ENCODE measurements around the gene NFIX.

Gene NFIX

GRCh38 chr19:13039211-13039789, 44.0 kb downstream of the NFIX start:
- no peak for DNase-seq

- DNase-seq: no peak
These were observed 45.1 kb downstream of the NFIX start for GRCh38 chr19:13040232-13040947.

- no peak for DNase-seq
These were observed 45.6 kb downstream of the NFIX start for GRCh38 chr19:13040948-13041292.

DNA sequence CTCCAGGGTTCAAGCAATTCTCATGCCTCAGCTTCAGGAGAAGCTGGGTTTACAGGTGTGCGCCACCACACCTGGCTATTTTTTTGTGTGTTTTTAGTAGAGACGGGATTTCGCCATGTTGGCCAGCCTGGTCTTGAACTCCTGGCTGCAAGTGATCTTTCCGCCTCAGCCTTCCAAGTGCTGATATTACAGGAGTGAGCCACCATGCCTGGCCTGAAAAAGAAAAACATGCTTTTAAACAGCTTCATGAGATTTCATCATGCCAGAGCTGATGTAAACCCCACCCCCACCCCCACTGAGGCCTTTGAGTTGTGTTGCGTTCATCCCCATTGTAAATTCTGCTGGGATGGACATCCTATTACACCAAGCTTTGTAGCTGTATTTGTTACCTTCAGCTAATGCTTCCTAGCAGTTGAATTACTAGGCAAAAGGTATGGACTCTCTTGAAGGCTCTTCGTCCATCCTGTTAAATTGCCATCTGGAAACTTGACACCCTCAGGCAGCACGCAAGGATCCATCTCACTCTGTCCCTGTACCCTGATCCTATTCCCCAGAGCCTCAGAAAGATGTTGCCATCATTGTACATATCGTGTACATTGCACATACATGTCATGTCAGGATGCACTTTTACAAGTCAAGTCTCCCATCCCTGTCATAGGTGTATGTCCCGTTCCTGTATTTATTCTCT, 47.3 kb downstream of the NFIX start:
- no peak for DNase-seq

- DNase-seq: no peak
These were observed 48.0 kb downstream of the NFIX start for GRCh38 chr19:13043285-13043684.

DNA sequence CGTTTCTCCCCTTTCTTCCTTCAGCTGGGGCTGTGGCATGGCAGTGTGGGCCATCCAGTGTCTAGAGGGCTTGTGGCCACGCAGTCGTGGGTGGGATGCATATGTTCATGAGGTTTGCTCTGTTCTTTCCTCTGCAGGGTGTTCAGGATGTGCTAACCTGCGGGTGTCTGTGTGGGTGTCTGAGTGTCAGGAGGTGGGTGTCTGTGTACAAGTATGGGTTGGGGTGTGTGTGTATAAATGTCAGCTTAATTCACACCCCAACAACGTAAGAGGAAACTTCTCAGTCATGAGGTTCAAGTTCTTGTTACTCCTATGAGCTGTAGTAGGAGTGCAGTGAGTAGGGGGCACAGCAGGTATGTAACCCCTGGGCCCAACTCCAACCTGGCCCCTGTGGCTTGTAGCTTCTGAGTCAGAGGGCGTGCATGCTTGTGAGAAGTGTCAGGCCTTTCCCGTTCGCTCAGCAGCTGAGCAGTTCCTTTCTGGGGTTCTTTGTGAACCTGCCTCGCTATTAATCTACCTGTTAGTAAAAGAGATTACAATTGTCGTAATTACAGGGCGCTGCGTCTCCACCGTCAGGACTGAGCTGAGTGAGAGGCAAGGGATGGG, 49.1 kb downstream of the NFIX start:
- DNase-seq: no peak

DNA sequence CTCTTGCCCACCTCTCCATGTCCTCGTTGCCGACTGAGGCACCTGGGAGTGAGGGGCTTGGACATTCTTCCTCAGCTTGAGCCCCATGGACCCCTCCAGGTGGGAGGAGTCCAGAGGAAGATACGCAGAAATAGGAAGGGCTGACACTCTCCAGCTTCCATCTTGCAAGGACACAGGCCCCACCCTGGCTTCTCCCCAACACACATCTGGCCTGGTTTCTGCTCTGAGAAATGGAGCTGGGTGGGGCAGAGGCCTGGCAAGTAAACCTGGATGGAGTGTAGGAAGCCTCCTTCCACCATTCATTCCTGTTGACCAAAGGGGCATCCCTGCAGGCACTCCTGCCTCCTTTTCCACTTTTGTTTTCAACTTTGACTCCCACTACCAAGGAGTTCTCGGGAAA, 50.5 kb downstream of the NFIX start:
- DNase-seq: no peak

DNA sequence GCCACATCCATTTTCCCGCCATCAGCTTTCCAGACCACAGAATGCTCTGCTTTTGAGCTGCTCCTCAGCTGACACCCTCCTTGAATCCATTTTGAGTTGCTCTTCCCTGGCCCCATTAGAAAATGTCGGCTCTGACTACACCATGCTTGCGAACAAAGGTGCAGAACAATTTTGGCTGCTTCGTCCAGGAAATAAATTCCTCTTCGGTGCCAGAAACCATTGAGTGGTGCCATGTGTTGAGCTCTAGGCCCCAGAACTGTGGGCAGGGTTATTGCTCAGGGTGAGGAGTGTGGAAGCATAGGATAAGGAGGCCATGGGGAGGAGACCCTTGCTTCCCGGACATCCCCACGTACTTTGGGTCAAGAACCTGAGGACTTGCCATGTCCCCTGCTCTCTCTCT, 52.1 kb downstream of the NFIX start:
- no peak for DNase-seq

DNA sequence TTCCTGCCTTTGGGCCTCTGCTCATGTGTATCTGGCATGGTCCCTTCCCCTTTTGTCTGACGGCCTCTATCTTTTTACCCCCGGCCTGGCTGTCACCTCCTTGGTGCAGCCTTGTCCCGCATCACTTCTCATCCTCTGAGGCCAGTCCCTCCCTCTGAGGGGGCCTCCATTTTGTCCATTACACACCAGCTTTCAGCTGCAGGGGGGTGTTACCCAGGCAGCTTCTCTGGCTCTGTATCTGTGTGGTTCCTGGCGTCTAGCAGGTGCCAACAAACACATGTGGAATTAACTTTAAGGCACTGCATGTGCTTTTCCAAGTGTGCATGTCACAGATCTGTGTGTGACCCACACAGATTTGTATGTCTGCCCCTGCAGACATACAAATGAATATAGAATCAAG, 55.0 kb downstream of the NFIX start:
- DNase-seq: no peak

DNA sequence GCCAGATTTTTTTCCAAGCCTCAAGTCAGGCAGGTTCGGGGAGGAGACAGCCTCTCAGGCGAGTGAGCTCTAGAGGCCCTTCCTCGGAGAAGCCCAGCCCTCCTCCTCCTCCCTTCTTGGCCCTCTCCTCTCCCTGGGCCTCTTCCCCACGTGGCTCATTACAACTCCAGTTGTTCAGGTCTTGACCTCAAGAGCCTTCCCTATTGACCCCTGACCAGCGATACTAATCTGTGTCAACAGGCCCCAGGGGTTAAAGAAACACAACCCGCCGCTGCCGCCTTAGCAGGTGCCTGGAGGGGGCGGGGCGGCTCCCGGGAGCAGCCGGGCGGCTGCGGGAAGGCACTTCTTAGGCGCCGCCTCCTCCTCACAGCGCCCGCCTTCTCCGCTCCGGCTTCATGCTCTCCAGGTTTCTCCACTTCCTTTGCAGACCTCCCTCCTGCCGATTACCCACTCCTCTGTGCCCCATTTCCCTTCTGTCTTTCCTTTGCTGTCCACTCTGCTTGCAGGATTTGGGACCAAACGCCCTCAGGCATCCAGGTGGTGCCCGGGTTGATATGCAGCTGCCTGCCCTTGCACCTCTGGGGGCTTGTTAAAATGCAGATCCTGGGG, 56.4 kb downstream of the NFIX start:
- DNase-seq: peak; percentile 49 to 58

DNA sequence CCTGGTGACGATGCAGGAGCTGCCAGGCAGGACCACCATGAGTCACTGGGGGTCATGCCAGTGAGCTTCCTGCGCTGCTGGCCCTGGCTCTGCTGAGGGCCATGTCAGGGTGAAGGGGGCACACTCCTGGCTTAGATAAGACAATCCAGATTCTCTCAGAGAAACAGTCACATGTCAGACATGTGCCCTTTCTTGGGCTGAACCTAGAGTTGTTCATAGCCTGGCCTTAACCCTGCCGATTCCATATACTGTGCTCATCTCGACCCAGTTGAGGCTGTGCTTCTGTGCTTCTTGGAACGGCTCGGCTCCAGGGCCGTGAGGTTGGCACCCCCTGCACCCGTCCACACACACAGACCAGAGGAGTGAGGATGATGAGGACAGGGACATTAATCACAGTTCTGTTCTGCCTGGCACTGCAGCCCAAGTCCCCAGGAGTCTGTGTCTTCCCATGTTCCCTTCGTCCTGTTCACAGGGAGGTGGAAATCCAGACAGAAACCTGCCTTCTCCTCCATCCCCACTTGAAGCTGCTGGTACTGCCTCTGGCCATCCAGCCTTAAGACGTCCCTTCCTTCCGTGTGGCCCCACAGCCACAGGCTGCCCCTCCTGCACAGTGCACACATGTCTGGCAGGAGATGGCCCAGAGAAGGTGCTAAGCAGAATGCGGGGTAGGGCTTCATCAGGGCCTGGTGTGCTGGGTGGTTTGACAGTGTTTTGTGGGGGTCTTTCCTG, 57.3 kb downstream of the NFIX start:
- no peak for DNase-seq

DNA sequence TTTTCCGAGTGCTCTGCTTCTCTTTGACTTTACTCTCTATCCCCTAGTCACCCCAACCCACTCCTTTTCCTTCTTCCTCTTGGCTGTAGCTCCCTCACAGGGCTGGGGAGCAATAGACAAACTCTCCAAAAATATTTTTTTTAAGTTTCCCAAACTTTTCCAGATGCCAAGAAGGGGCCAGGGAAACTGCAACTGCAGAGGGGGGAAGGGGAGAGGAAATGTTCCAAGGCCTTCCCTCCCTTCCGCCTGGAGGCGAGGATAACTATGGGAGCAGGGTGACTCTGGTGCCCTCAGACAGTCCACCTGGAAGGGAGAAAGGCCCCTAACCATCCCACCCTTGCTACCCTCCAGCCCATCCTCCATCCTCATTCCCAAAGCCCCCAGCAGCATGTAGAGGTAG, 58.0 kb downstream of the NFIX start:
- DNase-seq: no peak

GRCh38 chr19:13053761-13054625, 58.7 kb downstream of the NFIX start:
- DNase-seq: no peak

DNA sequence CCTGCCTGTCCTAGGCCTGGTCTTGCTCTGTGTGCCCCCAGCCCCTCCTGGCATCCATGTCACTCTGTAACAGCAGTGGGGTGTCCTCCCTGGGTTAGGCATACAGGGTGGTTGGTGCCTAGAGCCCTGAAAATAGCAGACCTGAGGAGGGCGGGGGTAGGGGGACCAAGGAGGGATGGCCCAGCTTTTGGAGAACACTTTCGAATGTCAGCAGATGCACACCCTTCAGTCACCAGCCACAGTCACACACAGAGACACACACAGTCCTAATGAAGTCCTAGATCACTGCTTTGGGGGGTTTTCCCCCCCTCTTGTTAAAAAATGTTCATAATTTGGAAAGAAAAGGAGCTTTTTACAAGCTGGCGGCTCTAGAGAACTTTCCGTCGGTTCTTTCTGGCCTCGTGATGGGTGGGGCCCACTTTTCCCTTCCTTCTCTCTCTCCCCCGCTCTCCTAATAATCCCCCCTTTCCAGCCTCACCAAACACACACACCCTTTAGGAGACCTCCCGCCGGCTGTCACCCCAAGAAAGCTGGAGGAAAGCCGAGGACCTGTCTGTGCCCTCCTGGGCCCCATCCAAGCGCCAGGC, 59.4 kb downstream of the NFIX start:
- no peak for DNase-seq

DNA sequence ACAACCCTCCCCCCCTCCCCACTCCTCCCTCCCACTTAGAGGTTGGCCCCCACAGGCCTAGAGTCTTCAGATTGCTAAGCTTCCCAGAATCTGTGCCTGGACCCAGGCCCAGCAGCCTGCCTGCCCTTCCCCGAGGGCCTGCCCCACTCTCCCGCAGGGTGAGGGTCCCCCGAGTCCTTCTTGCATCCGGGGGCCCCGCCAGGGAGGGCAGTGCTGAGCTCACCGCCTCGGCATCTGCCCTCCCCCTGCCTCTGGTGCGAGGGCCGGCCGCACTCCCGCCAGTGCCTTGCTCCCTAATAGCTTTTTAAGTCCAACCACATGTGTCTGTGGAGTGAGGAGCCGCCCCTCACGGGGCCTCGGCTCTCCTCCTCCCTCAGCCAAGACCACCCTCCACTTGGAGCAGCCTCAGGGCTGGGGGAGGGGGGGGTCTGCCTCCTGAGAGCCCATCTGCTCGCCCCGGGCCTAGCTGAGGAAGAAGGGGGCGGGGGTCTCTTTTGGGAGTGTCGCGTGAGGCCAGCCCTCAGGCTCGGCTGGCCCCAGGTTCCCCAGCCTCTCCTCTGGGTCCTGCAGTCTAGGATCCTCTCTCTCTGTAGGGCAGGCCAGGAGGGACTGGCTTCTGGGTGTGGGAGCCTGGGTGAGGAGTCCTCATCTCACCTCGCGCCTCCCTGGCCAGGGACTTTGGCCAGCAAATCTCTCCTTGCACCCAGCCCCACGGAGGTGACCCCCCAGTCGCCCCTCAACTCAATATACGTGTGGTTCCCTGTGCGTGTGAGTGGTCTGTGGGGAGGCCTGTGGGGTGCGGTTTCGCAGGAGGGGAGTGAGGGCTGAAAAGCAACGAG, 60.2 kb downstream of the NFIX start:
- no peak for DNase-seq

GRCh38 chr19:13056052-13056660, 60.9 kb downstream of the NFIX start:
- DNase-seq: peak; percentile 19 to 66

DNA sequence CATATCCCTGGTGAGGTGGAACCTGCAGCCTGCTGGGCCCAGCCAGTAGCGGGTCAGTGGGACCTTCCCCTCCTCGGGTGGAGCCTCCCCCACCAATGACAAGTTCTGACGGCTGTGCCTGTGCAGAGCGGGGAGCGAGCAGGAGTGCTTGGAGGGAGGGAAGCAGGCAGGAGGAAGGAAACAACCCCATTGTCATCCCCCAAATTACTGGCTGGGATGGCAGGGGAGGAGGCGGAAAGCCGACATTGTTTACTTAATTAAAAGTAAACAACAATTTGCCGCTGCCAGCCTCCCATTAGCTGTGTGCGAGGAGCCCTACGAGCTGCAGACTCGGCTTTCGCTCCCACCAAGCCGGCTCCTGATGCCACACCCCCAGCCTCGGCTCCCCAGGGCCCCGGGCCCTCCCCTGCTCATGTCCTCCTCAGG, 61.9 kb downstream of the NFIX start:
- no peak for DNase-seq

DNA sequence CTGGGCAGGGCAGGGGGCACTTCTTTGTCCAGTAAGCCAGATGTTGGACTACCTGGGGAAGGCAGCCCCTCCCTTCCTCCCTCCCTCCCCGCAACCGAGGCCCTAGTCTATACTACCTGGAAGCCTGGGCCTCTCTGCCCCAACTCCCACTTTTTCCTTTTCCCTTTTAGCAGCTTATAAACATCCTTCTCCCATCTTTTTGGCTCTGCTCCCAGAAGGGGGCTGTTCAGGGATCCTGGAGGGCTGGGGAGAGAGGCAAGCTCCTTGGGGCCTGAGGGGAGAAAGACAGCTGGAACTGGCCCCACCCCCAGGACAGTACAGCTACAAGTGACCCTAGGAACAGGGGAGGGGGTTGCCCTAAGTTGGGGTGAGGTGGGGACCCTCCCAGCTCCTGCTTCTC, 62.5 kb downstream of the NFIX start:
- no peak for DNase-seq

- no peak for DNase-seq
These were observed 63.8 kb downstream of the NFIX start for GRCh38 chr19:13058951-13059660.
